Psoas muscle (tissue), 8 donors: ENCODE measurements around the gene TMEM190. TPM values are rescaled to one million over a fixed set of nuclear protein-coding genes. Genes with fewer than 3 reads are reported as not detected.
"Not testable (repeated sequence)": the region's sequence is repeated elsewhere in the genome, so short reads cannot be mapped to it uniquely, and the experiment has no call there.

ENCODE experiments used
- ATAC-seq, 4 donors: fragments of 200-7000 bp; cut with Tn5 transposase; one replicate each; pipeline ENCODE4 v1.9.1; 2020; ENCODE audit warnings: moderate library complexity in 3 of 4, mild to moderate bottlenecking in 2 of 4
- DNase-seq, 2 donors: peaks; one replicate each; pipeline ENCODE4 v3.0.0-alpha.2; 2020
- H3K27ac ChIP-seq: fragments of 200-600 bp; one replicate; pipeline ENCODE4 v1.8.0; 2022
- H3K27me3 ChIP-seq, 3 donors: fragments of 200-600 bp in 1 of 3; one replicate each; pipeline versions ENCODE4 v1.6.1 to v1.8.0; 2013 to 2022; ENCODE audit warnings: low read length in 2 of 3, mild to moderate bottlenecking in 2 of 3, moderate library complexity in 1 of 3; ENCODE audit not compliant: insufficient read depth in 3 of 3
- H3K36me3 ChIP-seq, 2 donors: fragments of 200-600 bp in 1 of 2; one replicate each; pipeline versions ENCODE4 v1.6.1 to v1.8.0; 2013 to 2022; ENCODE audit warnings: low read depth in 1 of 2, mild to moderate bottlenecking in 1 of 2, moderate library complexity in 1 of 2; ENCODE audit not compliant: insufficient read depth in 1 of 2
- H3K4me1 ChIP-seq: fragments of 200-600 bp; one replicate; pipeline ENCODE4 v1.8.0; 2022
- H3K4me3 ChIP-seq: fragments of 200-600 bp; one replicate; pipeline ENCODE4 v1.8.0; 2022; ENCODE audit warnings: mild to moderate bottlenecking
- H3K9me3 ChIP-seq: fragments of 200-600 bp; one replicate; pipeline ENCODE4 v1.8.0; 2022
- WGBS, 3 donors: extraction: QIAGEN DNeasy Blood & Tissue Kit; methylation state at CpG; one replicate each; pipeline versions ENCODE4 v1.1.6 to v1.1.7; 2013; 5-methylcytosine and 5-hydroxymethylcytosine counted together
- intact Hi-C, 2 donors: fragments of 100-400 bp; cut with DNase I; formaldehyde crosslinking; loops; one replicate each; pipeline versions ENCODE4 v1.11.0 to v1.14.2; 2022
- long read RNA-seq, 2 donors: library from polyadenylated mRNA; unstranded; transcript quantifications; one replicate each; pipeline ENCODE4 v2.0.0, GENCODE V29; 2021
- polyA plus RNA-seq, 3 donors: library from polyadenylated mRNA; stranded (reverse); fragments of 200-250 nt; gene quantifications; one replicate each; pipeline ENCODE4 v1.2.3, GENCODE V29; 2013
- total RNA-seq, 4 donors: library from RNA; stranded (reverse); fragmentation: NEBNext Ultra II Directional in 2 of 4; extraction: Animal tissue kit (Norgen Biotek cat#: 25700) in 2 of 4; gene quantifications; one replicate each; pipeline versions ENCODE4 v1.2.1 to v1.2.4, GENCODE V29; 2021 to 2023
- TF ChIP-seq, protein P1 (sequence below): fragments of 200-600 bp; IDR thresholded peaks from one replicate; pipeline ENCODE4 v1.8.0; 2022; ENCODE audit warnings: antibody characterized with exemption
- donor health status: healthy with polysubstance abuse.
- donor health status: DM: no; HTN: no; CAD: no; lungs with moderate emphysema.
- donor health status: Bipolar disorder and iron deficiency.
- donor health status: healthy.
- donor health status: DM: yes; HTN: yes; CAD: no.
- donor health status: DM: no; HTN: no; CAD: no.
- donor health status: DM: no; HTN: no; CAD: no.
- donor health status: DM: yes; HTN: yes; CAD: no.

Gene TMEM190
- not detected for total RNA-seq
- not detected for polyA plus RNA-seq
- long read RNA-seq, donor 1: 0 reads
- long read RNA-seq, donor 2: 0 reads

- TF ChIP-seq, protein P1, sequence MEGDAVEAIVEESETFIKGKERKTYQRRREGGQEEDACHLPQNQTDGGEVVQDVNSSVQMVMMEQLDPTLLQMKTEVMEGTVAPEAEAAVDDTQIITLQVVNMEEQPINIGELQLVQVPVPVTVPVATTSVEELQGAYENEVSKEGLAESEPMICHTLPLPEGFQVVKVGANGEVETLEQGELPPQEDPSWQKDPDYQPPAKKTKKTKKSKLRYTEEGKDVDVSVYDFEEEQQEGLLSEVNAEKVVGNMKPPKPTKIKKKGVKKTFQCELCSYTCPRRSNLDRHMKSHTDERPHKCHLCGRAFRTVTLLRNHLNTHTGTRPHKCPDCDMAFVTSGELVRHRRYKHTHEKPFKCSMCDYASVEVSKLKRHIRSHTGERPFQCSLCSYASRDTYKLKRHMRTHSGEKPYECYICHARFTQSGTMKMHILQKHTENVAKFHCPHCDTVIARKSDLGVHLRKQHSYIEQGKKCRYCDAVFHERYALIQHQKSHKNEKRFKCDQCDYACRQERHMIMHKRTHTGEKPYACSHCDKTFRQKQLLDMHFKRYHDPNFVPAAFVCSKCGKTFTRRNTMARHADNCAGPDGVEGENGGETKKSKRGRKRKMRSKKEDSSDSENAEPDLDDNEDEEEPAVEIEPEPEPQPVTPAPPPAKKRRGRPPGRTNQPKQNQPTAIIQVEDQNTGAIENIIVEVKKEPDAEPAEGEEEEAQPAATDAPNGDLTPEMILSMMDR: no peak
- H3K36me3 ChIP-seq: no peaks in the 10 kb centered on the region
- ATAC-seq (no peak), DNase-seq (no peak)
- no peak within 1 kb of the TSS for H3K4me3 ChIP-seq
- H3K27me3 ChIP-seq: peaks cover 0 to 51% (median 23%) of the 10 kb centered on the region in 3 donors
- no peaks in the 10 kb centered on the region for H3K4me1 ChIP-seq
- WGBS, 3 donors: 64 to 73% (median 65%) methylated on average over 21 of the region's 21 CpGs
- H3K9me3 ChIP-seq: no peaks in the 10 kb centered on the region
- intact Hi-C loops: no loop called here
- H3K27ac ChIP-seq: no peak within 1 kb of the TSS
Observed at GRCh38 chr19:55376241-55376933, at the start of gene TMEM190. Gene TMEM190 (plus strand): TSS chr19:55376826. CDS start chr19:55376854, 28 bp downstream.

- peaks cover 0 to 18% (median 0%) of the 10 kb centered on the region in 3 donors for H3K27me3 ChIP-seq
- H3K9me3 ChIP-seq, H3K4me3 ChIP-seq, DNase-seq, H3K27ac ChIP-seq, H3K4me1 ChIP-seq, ATAC-seq, intact Hi-C loops, H3K36me3 ChIP-seq: not testable (repeated sequence)
- WGBS, 3 donors: 69 to 74% (median 70%) methylated on average over 4 of the region's 4 CpGs
Observed at GRCh38 chr19:55328774-55329318, 47.8 kb upstream of the TMEM190 start.

DNA sequence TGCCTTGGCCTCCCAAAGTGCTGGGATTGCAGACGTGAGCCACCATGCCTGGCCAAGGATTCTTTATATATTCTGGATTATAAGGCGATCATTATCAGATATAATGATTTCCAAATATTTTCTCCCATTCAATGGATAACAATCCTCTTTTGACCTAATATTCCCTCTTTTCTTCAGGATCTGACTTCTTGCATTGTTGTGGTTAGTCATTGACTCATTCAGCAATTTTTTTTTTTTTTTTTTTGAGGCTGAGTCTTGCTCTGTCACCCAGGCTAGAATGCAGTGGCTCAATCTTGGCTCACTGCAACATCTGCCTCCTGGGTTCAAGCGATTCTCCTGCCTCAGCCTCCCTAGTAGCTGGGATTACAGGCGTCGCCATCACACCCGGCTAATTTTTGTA lies 46.8 kb upstream of the TMEM190 start:
- H3K36me3 ChIP-seq, H3K9me3 ChIP-seq, H3K4me1 ChIP-seq, intact Hi-C loops, DNase-seq, H3K27ac ChIP-seq, ATAC-seq, H3K4me3 ChIP-seq: not testable (repeated sequence)
- peaks cover 0 to 28% (median 0%) of the 10 kb centered on the region in 3 donors for H3K27me3 ChIP-seq
- 86 to 88% (median 86%) methylated on average over 6 of the region's 6 CpGs for WGBS, 3 donors

- Histone ChIP-seq H3K4me1 (peaks cover 4% of the 10 kb centered on the region), H3K27me3 (peaks cover 0 to 33% (median 0%) of the 10 kb centered on the region in 3 donors), H3K36me3 (no peaks in the 10 kb centered on the region), H3K9me3 (no peaks in the 10 kb centered on the region), H3K4me3 (no peak overlapping the region), H3K27ac (no peak overlapping the region)
- intact Hi-C loops: no loop called here
- 67 to 69% (median 68%) methylated on average over 11 of the region's 11 CpGs for WGBS, 3 donors
- no peak for DNase-seq
- ATAC-seq: no peak
- TF ChIP-seq, protein P1: no peak
Observed at GRCh38 chr19:55333870-55334269, 42.8 kb upstream of the TMEM190 start.

GRCh38 chr19:55336101-55336500 lies 40.5 kb upstream of the TMEM190 start:
- WGBS, 3 donors: 62 to 72% (median 66%) methylated on average over 7 of the region's 7 CpGs
- intact Hi-C loops: loop anchor here (5.0 kb wide), 1 partner anchor 34 kb away; no protein-coding TSS in a partner anchor
- H3K9me3 ChIP-seq: no peaks in the 10 kb centered on the region
- H3K4me1 ChIP-seq: peaks cover 10% of the 10 kb centered on the region
- DNase-seq (no peak), ATAC-seq (no peak)
- peaks cover 0 to 31% (median 0%) of the 10 kb centered on the region in 3 donors for H3K27me3 ChIP-seq
- H3K36me3 ChIP-seq: no peaks in the 10 kb centered on the region
- H3K27ac ChIP-seq: no peak overlapping the region
- TF ChIP-seq, protein P1: no peak
- no peak overlapping the region for H3K4me3 ChIP-seq
